K562 (cell line): ENCODE data around the gene C1RL. TPM values are rescaled to one million over a fixed set of nuclear protein-coding genes. Genes with fewer than 3 reads are reported as not detected.

ENCODE experiments used
- ATAC-seq: fragments of 200-7000 bp; cut with Tn5 transposase; 3 replicates; pipeline ENCODE4 v1.9.1; 2020; ENCODE audit warnings: moderate library complexity
- BruUV-seq: library from RNA; stranded (reverse); fragments of 400-500 nt; replicated peaks from 2 replicates; lab custom pipeline; 2021; lab: Mats Ljungman, UMichigan
- CTCF ChIA-PET: fragments of 300-600 bp; formaldehyde crosslinking; extraction: SDS; loops from one replicate; lab custom pipeline; 2021; ENCODE audit warnings: low intra/inter-chr PET ratio; lab: Yijun Ruan, JAX
- POLR2A ChIA-PET: fragments of 300-600, 350-650 bp; sonication (Branson Sonifier 250); formaldehyde crosslinking; extraction: SDS; loops from one replicate; lab custom pipeline; 2021; ENCODE audit warnings: antibody characterized with exemption, inconsistent platforms; lab: Yijun Ruan, JAX
- DNase-seq, 4 experiments: peaks; one replicate each; pipeline versions ENCODE4 v3.0.0 to v3.0.0-alpha.2; 2011 to 2018; ENCODE audit warnings: low spot score in 3 of 4, mixed read lengths in 3 of 4; ENCODE audit errors: extremely low read depth in 1 of 4
- FAIRE-seq: peaks from 2 replicates; lab custom pipeline; 2011; peaks lifted over from hg19 to GRCh38; lab: Jason Lieb, UNC
- H2AFZ ChIP-seq: 2 replicates; pipeline ENCODE4 v1.6.0; 2011; ENCODE audit warnings: low read depth, low read length, control low read depth, inconsistent platforms
- H3K27ac ChIP-seq: fragments of 200-600 bp; 3 replicates; pipeline ENCODE4 v1.8.0; 2011; ENCODE audit warnings: low read depth, mild to moderate bottlenecking, control low read depth, inconsistent platforms, low read length, moderate library complexity, mixed read lengths; ENCODE audit errors: extremely low read depth
- H3K27me3 ChIP-seq, 2 experiments: fragments of 300-600 bp in 1 of 2; 2 replicates in 1 of 2; 3 replicates in 1 of 2; pipeline versions ENCODE4 v1.6.0 to v1.8.0; 2011; ENCODE audit warnings: inconsistent platforms in 2 of 2, low read length in 2 of 2, mild to moderate bottlenecking in 1 of 2, mixed read lengths in 1 of 2, moderate library complexity in 1 of 2; ENCODE audit not compliant: control insufficient read depth in 2 of 2, insufficient read depth in 2 of 2
- H3K36me3 ChIP-seq: fragments of 300-600 bp; 3 replicates; pipeline ENCODE4 v1.8.0; 2011; ENCODE audit warnings: mild to moderate bottlenecking, low read length, inconsistent platforms; ENCODE audit not compliant: control insufficient read depth, insufficient read depth
- H3K4me1 ChIP-seq, 2 experiments: fragments of 200-600 bp in 1 of 2; replicated peaks in 1 of 2; 2 replicates in 1 of 2; 3 replicates in 1 of 2; pipeline versions ENCODE4 v1.5.1 to v1.8.0; 2011; ENCODE audit warnings: inconsistent platforms in 2 of 2, low read length in 2 of 2, mild to moderate bottlenecking in 1 of 2, mixed read lengths in 1 of 2, moderate library complexity in 1 of 2; ENCODE audit not compliant: control insufficient read depth in 2 of 2, insufficient read depth in 2 of 2
- H3K4me2 ChIP-seq: 2 replicates; pipeline ENCODE4 v1.6.1; 2011; ENCODE audit warnings: low read length, control low read depth, inconsistent platforms, mixed read lengths; ENCODE audit not compliant: insufficient read depth
- H3K4me3 ChIP-seq: fragments of 200-600 bp; sonication (generic), shearing (Covaris generic); 2 replicates; pipeline ENCODE4 v1.5.1; 2016; ENCODE audit warnings: control low read depth, inconsistent platforms
- H3K79me2 ChIP-seq: fragments of 200-600 bp; 3 replicates; pipeline ENCODE4 v1.8.0; 2011; ENCODE audit warnings: low read length, inconsistent platforms; ENCODE audit not compliant: control insufficient read depth, insufficient read depth
- H3K9ac ChIP-seq, 2 experiments: 2 replicates each; pipeline versions ENCODE4 v1.6.0 to v1.6.1; 2011; ENCODE audit warnings: low read depth in 2 of 2, low read length in 2 of 2, control low read depth in 1 of 2, inconsistent platforms in 1 of 2, mild to moderate bottlenecking in 1 of 2, mixed read lengths in 1 of 2; ENCODE audit not compliant: insufficient read depth in 1 of 2
- H3K9me1 ChIP-seq: one replicate; pipeline ENCODE4 v1.6.0; 2011; ENCODE audit warnings: inconsistent platforms, mild to moderate bottlenecking, low read length, moderate library complexity; ENCODE audit not compliant: control insufficient read depth, insufficient read depth
- H3K9me3 ChIP-seq: replicated peaks from 2 replicates; pipeline ENCODE4 v1.5.1; 2011; ENCODE audit warnings: low read depth, low read length, inconsistent platforms; ENCODE audit not compliant: control insufficient read depth, insufficient read depth
- H4K20me1 ChIP-seq: replicated peaks from 2 replicates; pipeline ENCODE4 v1.6.1; 2011; ENCODE audit warnings: low read length, inconsistent platforms, mixed read lengths; ENCODE audit not compliant: control insufficient read depth, insufficient read depth
- ASH1L ChIP-seq: fragments of 450-650 bp; IDR thresholded peaks from 2 replicates; pipeline ENCODE4 v1.6.1; 2018; ENCODE audit warnings: borderline replicate concordance, mild to moderate bottlenecking, low read depth; ENCODE audit not compliant: partially characterized antibody
- ATF3 ChIP-seq, 2 experiments: fragments of 450-650 bp in 1 of 2; sonication (generic) in 1 of 2; formaldehyde crosslinking in 1 of 2; IDR thresholded peaks in 1 of 2; conservative IDR thresholded peaks in 1 of 2; 2 replicates each; pipeline versions ENCODE4 v1.6.1 to v1.8.1; 2016 to 2023; ENCODE audit warnings: mild to moderate bottlenecking in 2 of 2, moderate library complexity in 2 of 2, inconsistent platforms in 1 of 2, missing genetic modification reagents in 1 of 2
- BRF1 ChIP-seq: IDR thresholded peaks from 3 replicates; pipeline ENCODE4 v1.6.1; 2011; ENCODE audit warnings: borderline replicate concordance, mild to moderate bottlenecking; ENCODE audit not compliant: insufficient read length; ENCODE audit errors: extremely low read depth
- CC2D1A ChIP-seq: fragments of 450-650 bp; IDR thresholded peaks from 2 replicates; pipeline ENCODE4 v1.6.1; 2017; ENCODE audit warnings: mild to moderate bottlenecking
- ESRRB ChIP-seq: fragments of 250-450 bp; sonication (Bioruptor Pico); IDR thresholded peaks from 2 replicates; pipeline ENCODE4 v1.5.0; 2020; ENCODE audit warnings: mild to moderate bottlenecking, moderate library complexity, borderline replicate concordance
- ETV6 ChIP-seq, 3 experiments: fragments of 150-350 bp in 1 of 3; sonication (generic) in 1 of 3; formaldehyde crosslinking in 1 of 3; IDR thresholded peaks; 2 replicates each; pipeline versions ENCODE4 v1.6.1 to v1.8.0; 2014 to 2022; ENCODE audit warnings: borderline replicate concordance in 2 of 3, low read depth in 2 of 3, antibody characterized with exemption in 1 of 3, low read length in 1 of 3, mild to moderate bottlenecking in 1 of 3, missing genetic modification reagents in 1 of 3
- FOSL1 ChIP-seq: fragments of 200-800 bp; sonication (Bioruptor generic); conservative IDR thresholded peaks from 2 replicates; pipeline ENCODE4 v1.6.1; 2016; ENCODE audit warnings: missing genetic modification characterization, missing compliant biosample characterization
- HLTF ChIP-seq: fragments of 450-650 bp; IDR thresholded peaks from 2 replicates; pipeline ENCODE4 v1.6.1; 2016
- MEIS2 ChIP-seq: fragments of 450-650 bp; IDR thresholded peaks from 2 replicates; pipeline ENCODE4 v1.6.1; 2014; ENCODE audit warnings: mild to moderate bottlenecking; ENCODE audit not compliant: partially characterized antibody
- PBX2 ChIP-seq, 2 experiments: IDR thresholded peaks in 1 of 2; conservative IDR thresholded peaks in 1 of 2; 2 replicates each; pipeline ENCODE4 v1.6.1; 2016; ENCODE audit warnings: low read depth in 2 of 2, mild to moderate bottlenecking in 1 of 2, missing compliant biosample characterization in 1 of 2, missing genetic modification characterization in 1 of 2, moderate library complexity in 1 of 2
- RBM25 ChIP-seq: fragments of 200-400 bp; formaldehyde crosslinking; IDR thresholded peaks from 2 replicates; pipeline ENCODE4 v1.6.1; 2018; ENCODE audit warnings: low read length, low read depth, moderate library complexity; ENCODE audit not compliant: severe bottlenecking
- TRIM24 ChIP-seq, 2 experiments: fragments of 450-650 bp; IDR thresholded peaks; 2 replicates each; pipeline ENCODE4 v1.6.1; 2016
- ZFP91 ChIP-seq: sonication (generic); formaldehyde crosslinking; IDR thresholded peaks from 2 replicates; pipeline ENCODE4 v1.8.0; 2022; ENCODE audit warnings: mild to moderate bottlenecking, missing genetic modification reagents
- ZNF274 ChIP-seq: IDR thresholded peaks from 2 replicates; pipeline ENCODE4 v1.6.1; 2011; ENCODE audit warnings: low read depth, mild to moderate bottlenecking, low read length, moderate library complexity, borderline replicate concordance
- ZNF79 ChIP-seq: fragments of 250-450 bp; sonication (Bioruptor Pico); IDR thresholded peaks from 2 replicates; pipeline ENCODE4 v1.4.0; 2020; ENCODE audit warnings: low read depth, mild to moderate bottlenecking, moderate library complexity
- WGBS: fragments of 100-300 bp; shearing (Covaris generic); methylation state at CpG from one replicate; pipeline ENCODE4 v1.1.6; 2016; ENCODE audit warnings: low coverage, mixed read lengths; ENCODE audit not compliant: insufficient coverage; ENCODE audit errors: missing lambda C conversion rate; 5-methylcytosine and 5-hydroxymethylcytosine counted together
- in situ Hi-C: fragments of 300-500 bp; cut with MboI; formaldehyde crosslinking; loops from 4 replicates; pipeline ENCODE4 v1.15.0; 2018; ENCODE audit warnings: inconsistent platforms, mixed read lengths
- intact Hi-C: fragments of 100-400 bp; cut with micrococcal nuclease; formaldehyde crosslinking; loops from 2 replicates; pipeline ENCODE4 v1.14.2; 2022
- polyA plus RNA-seq, 8 experiments: library from polyadenylated mRNA; depleted of rRNA in 4 of 8; stranded (reverse) in 5 of 8; unstranded in 3 of 8; fragments of >200 nt; fragmentation: Nextera tagmentation in 2 of 8; fragmentation: Illumina TruSeq in 1 of 8; extraction: Ambion mirVana in 2 of 8; extraction: Trizol in 1 of 8; gene quantifications; 2 replicates each; pipeline versions ENCODE4 v1.2.1 to v1.2.3, GENCODE V29; 2011 to 2014; ENCODE audit warnings: inconsistent platforms in 1 of 8, missing spikeins in 1 of 8
- total RNA-seq, 7 experiments: library from RNA; depleted of rRNA in 6 of 7; stranded (reverse); fragments of >200 nt in 6 of 7; fragmentation: Illumina TruSeq in 2 of 7; extraction: Trizol in 2 of 7; gene quantifications; 2 replicates each; pipeline versions ENCODE4 v1.2.1 to v1.2.3, GENCODE V29; 2011 to 2021; ENCODE audit warnings: low replicate concordance in 1 of 7

Gene C1RL
- total and polyA plus RNA-seq, 9 of the 15 experiments (the other 6 are each of a cell fraction or from before 2014, with no cell fraction given) = 1.4 to 10.7 (median 8.0) TPM

GRCh38 chr12:7125632-7126227 lies 16.7 kb upstream of the C1RL start:
- H3K27ac ChIP-seq = peak overlapping the region; percentile 50
- peak overlapping the region; percentile 50; the same call in 1 of the 2 replicates for H3K4me2 ChIP-seq
- H4K20me1 ChIP-seq = no peaks in the 10 kb centered on the region
- no peak for DNase-seq
- POLR2A ChIA-PET = interaction anchor here (0.5 to 2.0 kb wide), 7 partner anchors 18 to 353 kb away, joined by 3 to 5 read pairs (median 3); partner anchors contain the start of gene LAG3
- ATAC-seq = peak; percentile 5; the same call in 1 of the 3 replicates
- H3K9ac ChIP-seq = peak overlapping the region in 1 of 2 experiments; percentile 31; a peak in 2 of 4 replicates
- H3K79me2 ChIP-seq = peaks cover 31% of the 10 kb centered on the region
- no peak overlapping the region for H3K4me3 ChIP-seq
- no peak overlapping the region for H2AFZ ChIP-seq
- H3K27me3 ChIP-seq = no peaks in the 10 kb centered on the region
- no peaks in the 10 kb centered on the region for H3K9me3 ChIP-seq
- intact Hi-C loops = no loop called here
- H3K36me3 ChIP-seq = 0 out of 3 replicates have a peak, but pooled peaks cover 4% of the 10 kb centered on the region
- WGBS = 28% methylated on average over 3 of the region's 4 CpGs
- H3K4me1 ChIP-seq = peaks cover 65 to 71% of the 10 kb centered on the region in 2 experiments
- CTCF ChIA-PET = interaction anchor here (0.6 kb wide), 1 partner anchor 23 kb away, joined by 3 read pairs; no protein-coding TSS in a partner anchor
- in situ Hi-C loops = no loop called here
- FAIRE-seq = peak; percentile 15
- H3K9me1 ChIP-seq = no peaks in the 10 kb centered on the region
- no TSS peak for BruUV-seq
- TF ChIP-seq ASH1L (no peak), ZNF274 (no peak), PBX2 (CRISPR knock-in tag; IDR thresholded peaks at IDR 0.05; ENCODE audit: low read depth) (no peak), PBX2 (tag; conservative IDR thresholded peaks at IDR 0.05; ENCODE audit: low read depth) (0 out of 2 replicates have a peak, but pooled peaks have one; percentile 35), TRIM24 (IDR thresholded peaks at IDR 0.05) (no peak), ETV6 (IDR thresholded peaks at IDR 0.05; ENCODE audit: borderline replicate concordance in 1 of 2, low read depth in 2 of 2, low read length in 1 of 2) (no peak), ETV6 (CRISPR knock-in tag; IDR thresholded peaks at IDR 0.05; ENCODE audit: borderline replicate concordance) (no peak), MEIS2 (peak; percentile 88), ESRRB (CRISPR knock-in tag) (no peak), CC2D1A (no peak), HLTF (no peak), RBM25 (peak; percentile 20), ZFP91 (no peak), ZNF79 (CRISPR knock-in tag) (no peak), ATF3 (IDR thresholded peaks at IDR 0.05) (peak; percentile 85), ATF3 (CRISPR knock-in tag; conservative IDR thresholded peaks at IDR 0.05) (no peak), BRF1 (no peak), FOSL1 (tag) (no peak)
